ENCODE measurements around the gene FAM161A. TPM values are rescaled to one million over a fixed set of nuclear protein-coding genes. Genes with fewer than 3 reads are reported as not detected.

The FAM161A gene
- total RNA-seq, 2 donors from 2014 or later = 15.1 to 19.0 TPM

- peaks cover 33% of the 10 kb centered on the region for H3K36me3 Mint-ChIP-seq (ENCODE audit: low read depth)
- H3K27me3 ChIP-seq (ENCODE audit: control insufficient read depth, insufficient read depth, low read length, poor library complexity, severe bottlenecking) = no peaks in the 10 kb centered on the region
- no peak overlapping the region for H3K4me3 Mint-ChIP-seq
- no peak overlapping the region for H3K9ac ChIP-seq (ENCODE audit: extremely low read depth, low read length, poor library complexity, severe bottlenecking)
- DNase-seq = no peak
- TF ChIP-seq CTCF (conservative IDR thresholded peaks at IDR 0.05) = no peak
- H3K27ac Mint-ChIP-seq = no peak overlapping the region
- H3K36me3 ChIP-seq (ENCODE audit: control insufficient read depth, insufficient read depth, low read length) = peaks cover 32% of the 10 kb centered on the region
- no peak overlapping the region for H3K4me3 ChIP-seq (ENCODE audit: low read length)
- peaks cover 2% of the 10 kb centered on the region for H3K4me1 Mint-ChIP-seq
- H3K27me3 Mint-ChIP-seq (ENCODE audit: insufficient read depth) = no peaks in the 10 kb centered on the region
- H3K4me1 ChIP-seq (ENCODE audit: control insufficient read depth, insufficient read depth, low read length) = no peaks in the 10 kb centered on the region
- WGBS, 2 experiments (ENCODE audit: insufficient coverage in 1 of 2, insufficient read length in 1 of 2) = 73% methylated on average over 1 of the region's 1 CpG; no CpG with 5 or more reads in 1 of the 2 experiments
- no peaks in the 10 kb centered on the region for H3K9me3 Mint-ChIP-seq
- peaks cover 5% of the 10 kb centered on the region for H3K9me3 ChIP-seq (ENCODE audit: control insufficient read depth, low read length)
- H3K27ac ChIP-seq (ENCODE audit: low read depth, low read length) = no peak overlapping the region
Observed at GRCh38 chr2:61833971-61834370, 19.9 kb downstream of the FAM161A start.

GRCh38 chr2:61832183-61832841, 21.5 kb downstream of the FAM161A start:
- H3K36me3 Mint-ChIP-seq (ENCODE audit: low read depth) = peaks cover 34% of the 10 kb centered on the region
- no peak for TF ChIP-seq CTCF (conservative IDR thresholded peaks at IDR 0.05)
- DNase-seq = no peak
- peaks cover 2% of the 10 kb centered on the region for H3K4me1 Mint-ChIP-seq
- no peak overlapping the region for H3K4me3 Mint-ChIP-seq
- no peaks in the 10 kb centered on the region for H3K27me3 Mint-ChIP-seq (ENCODE audit: insufficient read depth)
- H3K9ac ChIP-seq (ENCODE audit: extremely low read depth, low read length, poor library complexity, severe bottlenecking) = no peak overlapping the region
- peaks cover 24% of the 10 kb centered on the region for H3K36me3 ChIP-seq (ENCODE audit: control insufficient read depth, insufficient read depth, low read length)
- H3K4me3 ChIP-seq (ENCODE audit: low read length) = no peak overlapping the region
- peaks cover 5% of the 10 kb centered on the region for H3K9me3 ChIP-seq (ENCODE audit: control insufficient read depth, low read length)
- WGBS, 2 experiments (ENCODE audit: insufficient coverage in 1 of 2, insufficient read length in 1 of 2) = 81 to 86% methylated on average over 9 to 11 of the region's 11 CpGs
- no peaks in the 10 kb centered on the region for H3K4me1 ChIP-seq (ENCODE audit: control insufficient read depth, insufficient read depth, low read length)
- H3K9me3 Mint-ChIP-seq = no peaks in the 10 kb centered on the region
- H3K27ac Mint-ChIP-seq = no peak overlapping the region
- no peaks in the 10 kb centered on the region for H3K27me3 ChIP-seq (ENCODE audit: control insufficient read depth, insufficient read depth, low read length, poor library complexity, severe bottlenecking)
- no peak overlapping the region for H3K27ac ChIP-seq (ENCODE audit: low read depth, low read length)

DNA sequence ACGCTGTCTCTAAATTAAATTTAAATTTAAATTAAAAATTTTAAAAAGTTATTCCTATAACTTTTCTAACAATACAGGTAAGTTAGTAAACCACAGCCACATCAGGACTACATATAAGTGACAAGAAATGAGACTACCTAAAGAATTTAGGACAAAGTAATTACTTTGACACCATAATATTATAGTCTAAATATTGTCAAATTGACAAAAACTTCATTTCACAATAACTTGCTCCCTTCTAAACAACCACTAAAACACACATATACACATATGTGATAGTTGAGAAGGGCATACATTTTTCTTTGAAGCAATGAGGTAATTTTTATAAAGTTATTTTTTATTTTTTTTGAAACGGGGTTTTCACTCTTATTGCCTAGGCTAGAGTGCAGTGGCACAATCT, 31.6 kb downstream of the FAM161A start:
- DNase-seq = no peak
- no peak overlapping the region for H3K9ac ChIP-seq (ENCODE audit: extremely low read depth, low read length, poor library complexity, severe bottlenecking)
- no peaks in the 10 kb centered on the region for H3K4me1 Mint-ChIP-seq
- H3K4me1 ChIP-seq (ENCODE audit: control insufficient read depth, insufficient read depth, low read length) = no peaks in the 10 kb centered on the region
- H3K36me3 Mint-ChIP-seq (ENCODE audit: low read depth) = peaks cover 9% of the 10 kb centered on the region
- peaks cover 4% of the 10 kb centered on the region for H3K27me3 Mint-ChIP-seq (ENCODE audit: insufficient read depth)
- no peak for TF ChIP-seq CTCF (conservative IDR thresholded peaks at IDR 0.05)
- H3K27ac ChIP-seq (ENCODE audit: low read depth, low read length) = no peak overlapping the region
- WGBS, 2 experiments (ENCODE audit: insufficient coverage in 1 of 2, insufficient read length in 1 of 2) = 94 to 100% methylated on average over 1 of the region's 2 CpGs
- H3K9me3 ChIP-seq (ENCODE audit: control insufficient read depth, low read length) = no peaks in the 10 kb centered on the region
- no peaks in the 10 kb centered on the region for H3K27me3 ChIP-seq (ENCODE audit: control insufficient read depth, insufficient read depth, low read length, poor library complexity, severe bottlenecking)
- no peak overlapping the region for H3K4me3 ChIP-seq (ENCODE audit: low read length)
- no peak overlapping the region for H3K4me3 Mint-ChIP-seq
- no peaks in the 10 kb centered on the region for H3K9me3 Mint-ChIP-seq
- H3K27ac Mint-ChIP-seq = no peak overlapping the region
- H3K36me3 ChIP-seq (ENCODE audit: control insufficient read depth, insufficient read depth, low read length) = no peaks in the 10 kb centered on the region

Measured in endodermal cell (in vitro differentiated cells).